GM20000 (cell line): ENCODE data around the gene MACROH2A2.

Source experiments
- DNase-seq: peaks from one replicate; pipeline ENCODE4 v3.0.0; 2012; ENCODE audit warnings: low spot score
- CTCF ChIP-seq: IDR thresholded peaks from 2 replicates; pipeline ENCODE4 v1.5.1; 2012; ENCODE audit warnings: mild to moderate bottlenecking, control low read depth; ENCODE audit errors: extremely low read depth, missing control alignments

Gene MACROH2A2

GRCh38 chr10:70132098-70133029 lies 79.7 kb downstream of the MACROH2A2 start, which contains the start of gene AIFM2:
AIFM2 (minus strand) TSS chr10:70132825; CDS start chr10:70124084, 8,741 bp downstream.
- DNase-seq = peak; percentile 88
- no peak for TF ChIP-seq CTCF

GRCh38 chr10:70135046-70135445 lies 82.4 kb downstream of the MACROH2A2 start:
- DNase-seq = peak; percentile 11
- TF ChIP-seq CTCF = no peak

- no peak for TF ChIP-seq CTCF
- DNase-seq = no peak
These were observed 83.0 kb downstream of the MACROH2A2 start for GRCh38 chr10:70135684-70136083.

- TF ChIP-seq CTCF = no peak
- DNase-seq = no peak
These were observed 84.5 kb downstream of the MACROH2A2 start for GRCh38 chr10:70137135-70137534.

GRCh38 chr10:70137927-70138883 lies 85.6 kb downstream of the MACROH2A2 start:
- no peak for DNase-seq
- no peak for TF ChIP-seq CTCF

- no peak for DNase-seq
- TF ChIP-seq CTCF = no peak
These were observed 86.7 kb downstream of the MACROH2A2 start for GRCh38 chr10:70139151-70139996.
